ENCODE results near the gene PPARD. TPM values are rescaled to one million over a fixed set of nuclear protein-coding genes. Genes with fewer than 3 reads are reported as not detected.

PPARD gene
- total RNA-seq, 4 donors from 2014 or later = 6.3 to 16.7 (median 12.0) TPM

- Histone ChIP-seq H3K27me3 (no peaks in the 10 kb centered on the region), H3K27ac (no peak overlapping the region), H3K36me3 (peaks cover 0 to 34% of the 10 kb centered on the region in 2 donors), H3K4me3 (no peak overlapping the region), H3K4me1 (peaks cover 7 to 15% of the 10 kb centered on the region in 2 donors), H3K9me3 (no peaks in the 10 kb centered on the region)
- TF ChIP-seq POLR2A (IDR thresholded peaks at IDR 0.05) = no peak
- TF ChIP-seq, protein P1, sequence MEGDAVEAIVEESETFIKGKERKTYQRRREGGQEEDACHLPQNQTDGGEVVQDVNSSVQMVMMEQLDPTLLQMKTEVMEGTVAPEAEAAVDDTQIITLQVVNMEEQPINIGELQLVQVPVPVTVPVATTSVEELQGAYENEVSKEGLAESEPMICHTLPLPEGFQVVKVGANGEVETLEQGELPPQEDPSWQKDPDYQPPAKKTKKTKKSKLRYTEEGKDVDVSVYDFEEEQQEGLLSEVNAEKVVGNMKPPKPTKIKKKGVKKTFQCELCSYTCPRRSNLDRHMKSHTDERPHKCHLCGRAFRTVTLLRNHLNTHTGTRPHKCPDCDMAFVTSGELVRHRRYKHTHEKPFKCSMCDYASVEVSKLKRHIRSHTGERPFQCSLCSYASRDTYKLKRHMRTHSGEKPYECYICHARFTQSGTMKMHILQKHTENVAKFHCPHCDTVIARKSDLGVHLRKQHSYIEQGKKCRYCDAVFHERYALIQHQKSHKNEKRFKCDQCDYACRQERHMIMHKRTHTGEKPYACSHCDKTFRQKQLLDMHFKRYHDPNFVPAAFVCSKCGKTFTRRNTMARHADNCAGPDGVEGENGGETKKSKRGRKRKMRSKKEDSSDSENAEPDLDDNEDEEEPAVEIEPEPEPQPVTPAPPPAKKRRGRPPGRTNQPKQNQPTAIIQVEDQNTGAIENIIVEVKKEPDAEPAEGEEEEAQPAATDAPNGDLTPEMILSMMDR (IDR thresholded peaks at IDR 0.05 in 4 of 5, conservative IDR thresholded peaks at IDR 0.05 in 1 of 5) = no peak
- in situ Hi-C loops (cut with MboI; ENCODE audit: low sequenced_read_pairs in 4 of 4) = no loop called here
- no peak for ATAC-seq
- intact Hi-C loops (cut with DNase I; ENCODE audit: low total_unique reads) = no loop called here
- no peak for DNase-seq
These were observed 132.7 kb downstream of the PPARD start for GRCh38 chr6:35474942-35475570.

- DNase-seq = no peak
- no peak for ATAC-seq
- intact Hi-C loops (cut with DNase I; ENCODE audit: low total_unique reads) = no loop called here
- Histone ChIP-seq H3K9me3 (no peaks in the 10 kb centered on the region), H3K36me3 (peaks cover 0 to 29% of the 10 kb centered on the region in 2 donors), H3K27ac (no peak overlapping the region), H3K4me1 (peaks cover 3 to 10% of the 10 kb centered on the region in 2 donors), H3K27me3 (no peaks in the 10 kb centered on the region), H3K4me3 (no peak overlapping the region)
- no peak for TF ChIP-seq POLR2A (IDR thresholded peaks at IDR 0.05)
- TF ChIP-seq, protein P1 (IDR thresholded peaks at IDR 0.05 in 4 of 5, conservative IDR thresholded peaks at IDR 0.05 in 1 of 5) = no peak
- in situ Hi-C loops (cut with MboI; ENCODE audit: low sequenced_read_pairs in 4 of 4) = no loop called here
These were observed 133.2 kb downstream of the PPARD start for GRCh38 chr6:35475573-35475972.

DNA sequence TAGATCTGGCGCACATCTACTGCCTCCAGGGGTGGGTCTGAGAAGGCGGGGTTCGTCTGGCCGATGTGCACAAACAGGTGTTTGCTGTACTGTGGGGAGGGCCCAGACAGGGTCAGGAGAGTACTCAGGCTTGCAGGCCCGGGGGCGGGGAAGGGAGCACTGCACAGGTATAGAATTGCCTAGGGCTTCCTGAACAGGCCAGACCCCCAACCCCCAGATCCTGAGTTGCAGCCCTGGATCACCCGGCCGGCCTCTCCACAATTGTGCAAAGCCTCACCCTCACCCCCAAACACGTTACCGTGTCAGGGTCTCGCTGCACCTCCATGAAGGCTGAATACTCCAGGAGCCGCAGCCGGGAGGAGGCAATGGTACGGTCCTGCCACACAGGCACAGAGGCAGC lies 133.6 kb downstream of the PPARD start:
- Histone ChIP-seq H3K4me3 (no peak overlapping the region), H3K9me3 (no peaks in the 10 kb centered on the region), H3K36me3 (peaks cover 0 to 25% of the 10 kb centered on the region in 2 donors), H3K4me1 (peaks cover 0 to 5% of the 10 kb centered on the region in 2 donors), H3K27me3 (no peaks in the 10 kb centered on the region), H3K27ac (no peak overlapping the region)
- no peak for TF ChIP-seq POLR2A (IDR thresholded peaks at IDR 0.05)
- TF ChIP-seq, protein P1 (IDR thresholded peaks at IDR 0.05 in 4 of 5, conservative IDR thresholded peaks at IDR 0.05 in 1 of 5) = no peak
- ATAC-seq (no peak), DNase-seq (no peak)
- in situ Hi-C loops (cut with MboI; ENCODE audit: low sequenced_read_pairs in 4 of 4) (no loop called here), intact Hi-C loops (cut with DNase I; ENCODE audit: low total_unique reads) (no loop called here)

- H3K4me1 ChIP-seq = peaks cover 0 to 4% of the 10 kb centered on the region in 2 donors
- H3K27me3 ChIP-seq = no peaks in the 10 kb centered on the region
- intact Hi-C loops (cut with DNase I; ENCODE audit: low total_unique reads) (no loop called here), in situ Hi-C loops (cut with MboI; ENCODE audit: low sequenced_read_pairs in 4 of 4) (no loop called here)
- DNase-seq (no peak), ATAC-seq (no peak)
- no peaks in the 10 kb centered on the region for H3K9me3 ChIP-seq
- H3K4me3 ChIP-seq = no peak overlapping the region
- TF ChIP-seq, protein P1 (IDR thresholded peaks at IDR 0.05 in 4 of 5, conservative IDR thresholded peaks at IDR 0.05 in 1 of 5) = no peak
- no peak for TF ChIP-seq POLR2A (IDR thresholded peaks at IDR 0.05)
- no peak overlapping the region for H3K27ac ChIP-seq
- H3K36me3 ChIP-seq = peaks cover 0 to 18% of the 10 kb centered on the region in 2 donors
These were observed 134.7 kb downstream of the PPARD start for GRCh38 chr6:35477028-35477427.

Small RNAs within 50 kb of the gene (microRNA-seq; reads per million reads assigned to microRNA genes)
- gene MIR7111 (ENCODE audit: borderline replicate concordance in 2 of 2) = 0 reads per million in 2 donors

Other genes starting within 250 kb of the PPARD start
- under 1 TPM in 1 of 4 donors, not detected in 3; 0.41 TPM for gene TCP11, start 201.2 kb upstream of the PPARD start, total RNA-seq
- gene SCUBE3, start 128.6 kb upstream of the PPARD start, total RNA-seq = under 1 TPM in 2 of 4 donors, not detected in 2; 0.05 to 0.07 TPM
- 10 to 100 TPM; 26.1 to 35.2 (median 27.5) TPM for gene ZNF76, start 82.8 kb upstream of the PPARD start, total RNA-seq
- gene DEF6, start 44.7 kb upstream of the PPARD start, total RNA-seq = 1 to 10 TPM in 1 of 4 donors, under 1 TPM in 3; 0.15 to 2.9 (median 0.68) TPM
- 10 to 100 TPM in 1 of 4 donors, 1 to 10 TPM in 3; 2.5 to 10.5 (median 5.9) TPM for gene FANCE, start 109.8 kb downstream of the PPARD start, total RNA-seq
- gene RPL10A, start 125.8 kb downstream of the PPARD start, total RNA-seq = 1,000 to 10,000 TPM in 1 of 4 donors, 100 to 1,000 TPM in 3; 772 to 1,014 (median 808) TPM
- gene TEAD3, start 154.5 kb downstream of the PPARD start, total RNA-seq = 10 to 100 TPM; 11.5 to 14.8 (median 13.5) TPM
- gene TULP1, start 170.3 kb downstream of the PPARD start, total RNA-seq = not detected

All from gastrocnemius medialis (tissue), 4 donors.